NCI-H128 (cell line): ENCODE results near the gene IGDCC3.
A peak's percentile ranks its signal among the peaks of the same experiment; 100 is the strongest.

Source experiments
- DNase-seq: peaks from one replicate; lab custom pipeline; 2025; ENCODE audit not compliant: unreplicated experiment; lab: John Stamatoyannopoulos, UW

IGDCC3 gene

GRCh38 chr15:65329288-65329983, 48.4 kb downstream of the IGDCC3 start:
- no peak for DNase-seq

GRCh38 chr15:65328506-65329287, 49.1 kb downstream of the IGDCC3 start:
- DNase-seq: no peak

GRCh38 chr15:65327651-65328393, 50.0 kb downstream of the IGDCC3 start:
- no peak for DNase-seq

GRCh38 chr15:65326818-65327217, 51.0 kb downstream of the IGDCC3 start:
- no peak for DNase-seq

- no peak for DNase-seq
These were observed 51.7 kb downstream of the IGDCC3 start for GRCh38 chr15:65326117-65326526.

GRCh38 chr15:65323071-65323511, 54.7 kb downstream of the IGDCC3 start:
- no peak for DNase-seq

GRCh38 chr15:65318870-65319356, 58.9 kb downstream of the IGDCC3 start:
- peak; percentile 39 for DNase-seq

- no peak for DNase-seq
These were observed 65.3 kb downstream of the IGDCC3 start for GRCh38 chr15:65312400-65312916.

GRCh38 chr15:65311760-65312159, 66.0 kb downstream of the IGDCC3 start:
- DNase-seq: no peak

- DNase-seq: no peak
These were observed 67.2 kb downstream of the IGDCC3 start for GRCh38 chr15:65310431-65311137.

GRCh38 chr15:65309882-65310418, 67.9 kb downstream of the IGDCC3 start:
- DNase-seq: no peak

- no peak for DNase-seq
These were observed 69.8 kb downstream of the IGDCC3 start for GRCh38 chr15:65307978-65308377.

GRCh38 chr15:65306551-65306950, 71.3 kb downstream of the IGDCC3 start:
- no peak for DNase-seq

- DNase-seq: no peak
These were observed 72.0 kb downstream of the IGDCC3 start for GRCh38 chr15:65305776-65306175.

- no peak for DNase-seq
These were observed 72.5 kb downstream of the IGDCC3 start for GRCh38 chr15:65305150-65305758.

GRCh38 chr15:65304381-65305149, 73.2 kb downstream of the IGDCC3 start, which contains the start of gene RNU5B-1:
TSS of gene RNU5B-1 (plus strand) at chr15:65304677.
- DNase-seq: peak; percentile 57

GRCh38 chr15:65303687-65304380, 74.0 kb downstream of the IGDCC3 start:
- DNase-seq: no peak

- DNase-seq: no peak
These were observed 75.7 kb downstream of the IGDCC3 start for GRCh38 chr15:65302061-65302460.
